ENCODE results near the gene NR3C2.

- TF ChIP-seq CTCF (IDR thresholded peaks at IDR 0.05): no peak
- no peak for TF ChIP-seq POLR2A (IDR thresholded peaks at IDR 0.05)
Measured at GRCh38 chr4:148271166-148271565, 171.0 kb downstream of the NR3C2 start.
